H1 (cell line): Measurements from ENCODE around the gene REPIN1. TPM values are rescaled to one million over a fixed set of nuclear protein-coding genes. Genes with fewer than 3 reads are reported as not detected.
A peak's percentile ranks its signal among the peaks of the same experiment; 100 is the strongest.

Experiments
- HDAC6 ChIP-seq: IDR thresholded peaks from one replicate; pipeline ENCODE4 v1.7.1; 2012; ENCODE audit warnings: low read depth, mild to moderate bottlenecking, inconsistent platforms, low read length, moderate library complexity
- PHF8 ChIP-seq: fragments of 200-600 bp; sonication (generic); conservative IDR thresholded peaks from 2 replicates; pipeline ENCODE4 v1.7.1; 2012; ENCODE audit warnings: low read depth, mild to moderate bottlenecking, inconsistent platforms, low read length, moderate library complexity
- YY1 ChIP-seq: IDR thresholded peaks from 2 replicates; pipeline ENCODE4 v1.6.1; 2011; ENCODE audit warnings: low read depth, mild to moderate bottlenecking, low read length
- polyA plus RNA-seq, 7 experiments: library from polyadenylated mRNA; depleted of rRNA in 3 of 7; stranded (reverse) in 5 of 7; unstranded in 2 of 7; fragments of >200 nt in 5 of 7; fragments of 200-250 nt in 2 of 7; gene quantifications; 1 replicate in 5 of 7; 2 replicates in 1 of 7; 4 replicates in 1 of 7; pipeline versions ENCODE4 v1.2.1 to v1.2.3, GENCODE V29; 2011 to 2013; ENCODE audit warnings: missing spikeins in 2 of 7, mixed read lengths in 2 of 7
- total RNA-seq: library from RNA; stranded (reverse); fragmentation: NEBNext Ultra II Directional; extraction: Animal tissue kit (Norgen Biotek cat#: 25700); gene quantifications from 2 replicates; pipeline ENCODE4 v1.2.1, GENCODE V29; 2021

The REPIN1 gene
- total and polyA plus RNA-seq, 2 of the 8 experiments (the other 6 are each of a cell fraction or from before 2014, with no cell fraction given), result 98.6 to 125 TPM

- TF ChIP-seq YY1 (peak; percentile 44; the same call in 1 of the 2 replicates), PHF8 (peak; percentile 1; the same call in 1 of the 2 replicates), HDAC6 (no peak)
Observed at GRCh38 chr7:150368884-150369747, 494 bp downstream of the REPIN1 start (continued).
